Measurements from ENCODE around the gene VPREB3. TPM values are rescaled to one million over a fixed set of nuclear protein-coding genes. Genes with fewer than 3 reads are reported as not detected.
A peak's percentile ranks its signal among the peaks of the same experiment; 100 is the strongest.

VPREB3 gene
- total RNA-seq, 1 experiment from 2014 or later: 2.4 TPM

DNA sequence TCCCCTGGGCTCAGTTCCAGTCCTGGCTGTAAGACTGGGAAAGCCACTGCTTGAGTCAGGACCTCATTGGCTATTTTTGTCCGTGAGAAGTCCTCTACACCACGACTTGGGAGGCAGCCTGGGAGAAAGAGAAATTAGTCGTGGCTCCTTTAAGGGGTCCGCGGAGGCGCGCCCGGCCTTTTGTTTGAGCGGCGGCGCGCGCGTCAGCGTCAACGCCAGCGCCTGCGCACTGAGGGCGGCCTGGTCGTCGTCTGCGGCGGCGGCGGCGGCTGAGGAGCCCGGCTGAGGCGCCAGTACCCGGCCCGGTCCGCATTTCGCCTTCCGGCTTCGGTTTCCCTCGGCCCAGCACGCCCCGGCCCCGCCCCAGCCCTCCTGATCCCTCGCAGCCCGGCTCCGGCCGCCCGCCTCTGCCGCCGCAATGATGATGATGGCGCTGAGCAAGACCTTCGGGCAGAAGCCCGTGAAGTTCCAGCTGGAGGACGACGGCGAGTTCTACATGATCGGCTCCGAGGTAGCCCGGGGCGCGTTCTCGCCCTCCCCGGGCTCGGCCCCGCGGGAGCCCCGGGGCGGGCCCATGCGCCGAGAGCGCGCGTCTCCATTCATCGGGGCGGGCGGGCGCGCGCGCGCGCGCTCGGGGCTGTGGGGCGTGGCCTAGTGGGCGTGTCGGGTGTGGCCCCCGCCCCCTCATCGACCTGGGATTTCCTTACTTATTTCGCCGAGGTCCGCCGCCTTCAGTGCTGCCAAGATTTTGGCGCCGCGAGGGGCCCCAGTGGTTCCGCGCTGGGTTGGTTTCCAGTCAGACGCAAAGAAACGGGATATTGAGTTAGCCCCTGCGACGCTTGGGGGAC, 32.8 kb upstream of the VPREB3 start, which contains the start of gene SMARCB1:
Gene SMARCB1, plus strand, starts transcription at position 215 of the 848 bp plus-strand sequence. Its CDS starts 204 bp downstream, at position 419.
- 0 out of 4 replicates have a peak, but pooled peaks cover 0 to 1% of the 10 kb centered on the region in 2 experiments for H3K36me3 ChIP-seq (ENCODE audit: control insufficient read depth in 1 of 2, insufficient read depth in 2 of 2, low read length in 2 of 2)

More for the DNA sequence above, 32.8 kb upstream of the VPREB3 start, which contains the start of gene SMARCB1:
- Histone ChIP-seq H4K20me1 (ENCODE audit: insufficient read depth) (peaks cover 8% of the 10 kb centered on the region; the same call in 1 of the 2 replicates), H3K27me3 (ENCODE audit: insufficient read depth, low read length) (no peaks in the 10 kb centered on the region), H3K4me2 (ENCODE audit: low read length) (peak within 1 kb of the TSS; percentile 92), H3K4me1 (ENCODE audit: control insufficient read depth in 1 of 2, insufficient read depth in 2 of 2, low read length in 2 of 2) (peaks cover 15 to 27% of the 10 kb centered on the region in 2 experiments), H3K79me2 (ENCODE audit: insufficient read depth, low read length) (peaks cover 47% of the 10 kb centered on the region), H3K9me3 (ENCODE audit: control insufficient read depth in 1 of 2, insufficient read depth in 1 of 2, low read depth in 1 of 2, low read length in 2 of 2) (no peaks in the 10 kb centered on the region), H3K9ac (ENCODE audit: low read length) (peak within 1 kb of the TSS; percentile 98), H3K9me2 (ENCODE audit: insufficient read depth) (no peaks in the 10 kb centered on the region), H3K4me3 (replicated peaks in 1 of 2; ENCODE audit: low read depth in 1 of 2, low read length in 2 of 2) (peak within 1 kb of the TSS; percentile 77 to 89), H3K27ac (ENCODE audit: low read depth, low read length) (peak within 1 kb of the TSS; percentile 98), H2AFZ (ENCODE audit: low read depth, low read length, poor library complexity, severe bottlenecking) (no peak within 1 kb of the TSS)
- TF ChIP-seq JUND (IDR thresholded peaks at IDR 0.05) (no peak), POLR2A (IDR thresholded peaks at IDR 0.05; ENCODE audit: borderline replicate concordance, extremely low read depth, insufficient read depth, insufficient read length) (peak; percentile 46), POLR2AphosphoS5 (IDR thresholded peaks at IDR 0.05; ENCODE audit: low read depth, low read length) (peak; percentile 63), EZH2phosphoT487 (IDR thresholded peaks at IDR 0.05; ENCODE audit: borderline replicate concordance) (no peak), ZFX (IDR thresholded peaks at IDR 0.05) (peak; percentile 92)
- TF ChIP-seq, protein P1, sequence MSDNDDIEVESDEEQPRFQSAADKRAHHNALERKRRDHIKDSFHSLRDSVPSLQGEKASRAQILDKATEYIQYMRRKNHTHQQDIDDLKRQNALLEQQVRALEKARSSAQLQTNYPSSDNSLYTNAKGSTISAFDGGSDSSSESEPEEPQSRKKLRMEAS (IDR thresholded peaks at IDR 0.05): peak; percentile 30; the same call in 1 of the 2 replicates
- TF ChIP-seq, protein P2, sequence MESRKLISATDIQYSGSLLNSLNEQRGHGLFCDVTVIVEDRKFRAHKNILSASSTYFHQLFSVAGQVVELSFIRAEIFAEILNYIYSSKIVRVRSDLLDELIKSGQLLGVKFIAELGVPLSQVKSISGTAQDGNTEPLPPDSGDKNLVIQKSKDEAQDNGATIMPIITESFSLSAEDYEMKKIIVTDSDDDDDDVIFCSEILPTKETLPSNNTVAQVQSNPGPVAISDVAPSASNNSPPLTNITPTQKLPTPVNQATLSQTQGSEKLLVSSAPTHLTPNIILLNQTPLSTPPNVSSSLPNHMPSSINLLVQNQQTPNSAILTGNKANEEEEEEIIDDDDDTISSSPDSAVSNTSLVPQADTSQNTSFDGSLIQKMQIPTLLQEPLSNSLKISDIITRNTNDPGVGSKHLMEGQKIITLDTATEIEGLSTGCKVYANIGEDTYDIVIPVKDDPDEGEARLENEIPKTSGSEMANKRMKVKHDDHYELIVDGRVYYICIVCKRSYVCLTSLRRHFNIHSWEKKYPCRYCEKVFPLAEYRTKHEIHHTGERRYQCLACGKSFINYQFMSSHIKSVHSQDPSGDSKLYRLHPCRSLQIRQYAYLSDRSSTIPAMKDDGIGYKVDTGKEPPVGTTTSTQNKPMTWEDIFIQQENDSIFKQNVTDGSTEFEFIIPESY (IDR thresholded peaks at IDR 0.05; ENCODE audit: extremely low read depth, insufficient replicate concordance, low read length): no peak
- ChIA-PET RAD21 (ENCODE audit: low non-redundant PET in 1 of 2, low total read pairs in 2 of 2, uncharacterized antibody in 2 of 2, unreplicated experiment in 2 of 2) (no interaction called here), POLR2A (interaction anchor here (1.0 to 2.6 kb wide), 3 partner anchors 15 to 35 kb away, joined by 4 to 22 read pairs (median 5); partner anchors contain the start of gene MMP11), CTCF (interaction anchor here (1.3 kb wide), 1 partner anchor 16 kb away, joined by 6 read pairs; no protein-coding TSS in a partner anchor)
- ATAC-seq (peak; percentile 87), DNase-seq (ENCODE audit: low read depth, low spot score) (peak; percentile 61)
- intact Hi-C loops (cut with micrococcal nuclease): no loop called here
- no TSS peak for BruUV-seq (replicated peaks)

Data from HCT116 (cell line).